HG03139 (cell line): ENCODE measurements around the gene GNG2.

Experiments used
- ATAC-seq: cut with Tn5 transposase; IDR thresholded peaks from one replicate; pipeline ENCODE4 v1.9.1; 2021; ENCODE audit not compliant: unreplicated experiment

Gene GNG2

DNA sequence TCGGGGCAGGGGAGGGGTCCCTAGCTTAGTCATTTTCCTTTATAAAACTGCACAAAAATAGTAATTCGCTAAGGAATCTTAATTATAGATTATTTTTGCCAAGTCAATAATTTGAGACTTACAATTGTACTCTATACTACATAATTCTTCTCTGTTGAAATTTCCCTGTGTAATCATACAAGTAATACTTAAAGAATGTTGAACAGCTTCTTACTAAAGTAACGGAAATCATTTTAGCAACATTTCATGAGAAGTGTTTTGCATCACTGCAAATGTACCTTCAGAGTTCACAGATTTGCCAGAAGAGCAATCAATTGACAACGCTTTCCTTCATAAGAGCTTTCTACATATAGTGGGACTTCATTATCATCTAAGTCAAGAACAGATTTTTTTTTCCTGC, 7.9 kb upstream of the GNG2 start:
- no peak for ATAC-seq

DNA sequence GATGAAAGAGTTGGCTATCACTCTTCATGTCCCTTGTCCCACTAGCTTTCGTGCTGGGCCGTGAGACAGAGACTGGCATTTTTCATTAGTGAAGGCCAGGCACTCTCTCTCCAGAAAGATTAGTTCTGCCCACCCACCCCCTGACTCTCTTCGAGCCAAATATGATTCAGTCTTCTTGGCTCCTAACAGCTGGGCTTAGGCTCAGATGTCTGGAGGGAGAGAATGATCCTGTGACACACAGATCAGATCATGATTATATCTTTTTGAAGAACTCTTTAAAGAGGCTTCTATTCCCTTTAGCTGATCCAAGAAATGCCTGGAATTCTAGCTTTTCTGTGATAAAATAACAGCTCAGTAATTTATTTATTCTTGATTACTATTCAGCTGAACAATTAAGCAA, 5.2 kb upstream of the GNG2 start:
- no peak for ATAC-seq

DNA sequence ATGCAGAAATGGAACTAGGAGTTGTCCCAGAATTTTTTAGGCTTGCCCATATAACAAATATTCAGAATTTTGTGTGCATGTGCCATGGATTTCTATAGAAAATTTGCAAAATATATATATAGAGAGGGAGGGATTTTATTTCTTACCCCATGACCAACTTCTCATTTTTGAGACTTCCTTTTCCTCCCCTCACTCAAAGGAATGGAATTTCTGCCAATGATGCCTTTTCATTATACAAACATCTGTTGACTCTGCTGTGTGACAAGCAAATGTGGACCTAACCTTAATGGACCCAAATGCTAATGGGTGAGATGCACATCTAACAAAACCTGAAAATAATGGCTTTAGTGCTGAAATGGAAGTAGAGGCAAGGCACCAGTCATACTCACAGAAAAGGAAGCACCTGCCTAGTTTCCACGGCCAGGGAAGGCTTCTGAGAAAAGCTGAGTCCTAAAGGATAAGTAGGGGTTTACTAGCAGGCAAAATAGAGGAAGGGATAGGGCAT, 3.6 kb upstream of the GNG2 start:
- ATAC-seq: no peak

DNA sequence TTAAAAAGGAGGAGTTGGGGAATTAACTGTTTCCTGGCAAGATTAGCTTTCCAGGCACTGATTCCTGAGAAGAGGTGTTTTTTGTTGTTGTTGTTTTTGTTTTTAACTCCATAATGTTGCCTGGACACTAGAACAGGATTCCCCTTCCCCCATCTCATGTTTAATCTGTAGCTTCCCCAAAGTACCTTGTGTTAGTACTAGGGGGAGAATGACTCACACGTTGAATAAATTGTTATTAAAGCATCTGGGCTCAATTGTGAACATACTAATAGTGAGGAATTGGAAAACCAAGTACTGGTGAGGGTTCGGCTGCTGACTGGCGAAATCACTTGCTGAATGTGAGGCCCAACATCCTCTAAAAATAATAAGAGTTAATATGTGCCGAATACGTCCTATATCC, 1.3 kb upstream of the GNG2 start:
- no peak for ATAC-seq

DNA sequence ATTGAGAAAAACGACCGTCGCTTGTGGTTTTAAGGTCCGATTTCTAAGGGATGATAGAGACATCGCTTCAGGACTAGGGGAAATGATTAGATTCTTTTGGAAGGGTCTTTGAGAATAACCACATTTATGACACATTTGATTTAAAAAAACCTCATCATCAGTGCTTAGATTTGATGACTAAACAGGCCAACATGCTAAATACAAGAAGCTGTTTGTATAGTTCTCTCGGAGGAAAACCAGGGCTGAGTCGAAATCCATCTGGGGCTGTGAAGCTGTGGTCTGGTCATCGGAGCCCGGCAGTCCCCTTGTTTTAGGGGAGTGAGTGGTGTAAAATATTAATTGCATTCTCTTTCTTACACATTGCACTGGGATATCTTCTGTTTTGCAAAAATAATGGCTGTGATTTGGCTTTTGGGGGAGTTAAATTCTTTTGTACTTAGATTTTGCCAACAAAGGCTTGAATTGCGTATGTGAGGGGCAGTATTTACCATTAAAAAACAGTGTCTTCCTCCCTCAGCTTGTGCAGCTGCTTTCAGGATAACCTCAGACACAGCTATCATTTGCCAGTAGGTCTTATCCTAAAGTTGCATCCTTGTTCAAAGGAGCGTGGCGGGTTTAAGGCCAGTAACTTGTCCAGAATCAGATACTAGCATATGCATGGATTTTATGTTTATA, 550 bp downstream of the GNG2 start:
- no peak for ATAC-seq

DNA sequence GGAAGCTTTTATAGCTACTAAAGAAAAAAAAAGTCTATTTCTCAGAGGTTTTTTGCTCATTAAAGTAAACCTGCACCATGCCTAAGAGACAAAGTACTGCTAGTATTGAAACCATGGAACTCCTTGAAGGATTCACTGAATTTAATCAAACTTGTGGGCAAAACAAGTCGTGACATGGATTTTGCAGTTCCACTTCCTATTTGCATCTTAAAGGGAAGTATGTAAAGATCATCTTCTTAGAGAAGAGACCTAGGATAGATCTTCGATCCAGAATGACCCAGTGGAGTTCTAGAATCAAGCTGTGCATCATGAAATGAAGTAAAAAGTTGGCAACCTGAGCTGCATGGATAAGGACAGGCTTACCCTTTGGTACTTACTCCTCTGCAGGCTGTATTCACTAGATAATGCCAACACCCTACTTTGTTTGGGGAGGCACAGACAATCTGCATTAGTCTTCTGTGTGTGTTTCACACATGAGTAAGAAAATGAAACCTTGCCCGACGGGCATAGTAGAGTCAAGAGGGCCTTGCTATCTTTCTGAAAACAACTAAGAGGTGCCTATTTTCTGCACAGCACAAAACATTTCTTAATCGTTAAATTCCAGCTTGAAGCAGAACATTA, 1.9 kb downstream of the GNG2 start:
- ATAC-seq: no peak

DNA sequence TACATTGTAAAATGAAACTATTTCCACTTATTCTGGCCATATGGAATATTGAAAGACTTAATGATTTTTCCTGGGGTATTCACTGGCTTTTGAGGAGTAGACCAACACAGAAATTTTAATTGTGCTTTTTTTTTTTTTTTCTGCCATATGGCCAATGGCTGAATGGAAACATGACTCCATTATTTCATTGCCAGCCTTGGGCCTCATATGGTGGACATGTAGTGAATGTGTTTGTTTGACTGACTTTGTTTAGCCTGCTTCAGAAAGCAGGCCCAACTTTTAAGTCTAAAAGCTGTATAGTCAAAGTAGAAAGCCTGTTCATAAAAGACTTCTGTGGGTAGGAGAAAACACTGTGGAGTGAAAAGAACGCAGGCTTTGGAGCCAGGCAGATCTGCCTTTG, 2.4 kb downstream of the GNG2 start:
- no peak for ATAC-seq

DNA sequence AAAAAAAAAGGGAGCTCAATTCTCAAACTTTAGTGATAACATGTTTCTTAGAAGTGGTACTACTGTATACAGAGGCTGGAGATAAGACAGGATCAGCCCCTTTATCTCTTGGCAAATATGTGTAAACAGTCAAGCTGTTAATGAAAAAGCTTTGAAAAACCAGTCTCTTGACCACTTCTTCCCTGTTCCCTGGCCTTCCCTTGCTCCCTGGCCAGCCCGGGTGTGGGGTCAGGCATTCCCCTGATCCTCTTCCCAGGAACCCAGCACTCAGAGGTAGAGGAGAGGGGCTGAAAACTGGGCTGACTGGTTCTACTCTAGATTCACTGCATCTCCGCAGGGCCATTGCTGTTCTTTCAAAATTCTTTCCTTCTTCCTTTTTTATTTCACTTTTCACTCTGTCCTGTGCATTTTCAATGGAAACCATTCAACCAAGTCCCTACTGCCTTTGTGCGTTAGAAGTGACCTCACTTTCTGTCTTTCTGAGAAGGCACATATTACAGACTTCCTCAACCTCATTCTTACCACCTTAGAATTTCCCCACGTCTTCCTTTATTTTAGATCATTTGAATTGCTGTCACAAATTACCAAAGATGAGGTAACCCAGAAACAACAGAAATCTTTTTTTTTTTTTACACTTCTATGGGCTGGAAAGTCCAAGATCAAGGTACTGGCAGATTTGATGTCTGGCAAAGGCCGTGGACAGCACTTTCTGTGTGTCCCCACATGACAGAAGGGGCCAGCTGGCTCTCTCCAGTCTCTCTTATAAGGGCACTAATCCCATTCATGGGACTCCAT, 5.7 kb downstream of the GNG2 start:
- no peak for ATAC-seq

DNA sequence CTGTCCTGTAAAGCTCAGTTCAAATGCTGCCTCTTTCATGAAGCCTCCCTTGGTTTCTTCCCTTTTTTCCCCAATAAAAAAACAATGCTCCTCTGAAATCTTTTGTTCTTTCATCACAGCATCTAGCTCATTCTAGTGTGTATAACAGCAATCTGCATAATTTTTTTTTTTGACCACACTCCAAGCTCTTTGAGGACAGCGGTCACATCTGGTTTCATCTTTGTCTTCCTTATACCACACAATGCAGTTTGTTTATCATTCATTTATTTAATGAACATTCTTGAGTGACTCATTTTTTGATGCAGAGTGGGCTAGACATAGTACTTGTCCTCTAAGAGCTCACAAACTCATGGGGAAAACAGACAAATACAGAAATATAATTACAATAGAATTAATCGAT, 7.3 kb downstream of the GNG2 start:
- ATAC-seq: no peak

DNA sequence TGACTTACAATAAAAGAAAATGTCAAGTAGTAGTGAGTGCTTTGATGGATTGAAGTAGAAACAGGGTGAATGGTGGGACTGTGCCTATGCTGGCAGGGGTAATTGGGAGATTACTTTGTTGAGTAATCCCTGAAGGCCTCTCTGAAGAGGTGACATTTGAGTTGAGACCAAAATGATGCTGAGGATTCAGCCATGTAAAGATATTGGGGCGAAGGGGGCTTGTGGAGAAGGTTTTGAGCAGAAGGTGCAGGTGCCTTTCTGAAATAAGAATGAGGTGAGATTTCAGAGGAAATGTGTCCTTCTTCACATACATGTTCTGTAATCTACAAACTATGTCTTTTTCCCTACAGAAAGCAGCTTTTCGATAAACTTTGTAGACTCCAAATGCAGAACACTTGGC, 8.0 kb downstream of the GNG2 start:
- no peak for ATAC-seq

DNA sequence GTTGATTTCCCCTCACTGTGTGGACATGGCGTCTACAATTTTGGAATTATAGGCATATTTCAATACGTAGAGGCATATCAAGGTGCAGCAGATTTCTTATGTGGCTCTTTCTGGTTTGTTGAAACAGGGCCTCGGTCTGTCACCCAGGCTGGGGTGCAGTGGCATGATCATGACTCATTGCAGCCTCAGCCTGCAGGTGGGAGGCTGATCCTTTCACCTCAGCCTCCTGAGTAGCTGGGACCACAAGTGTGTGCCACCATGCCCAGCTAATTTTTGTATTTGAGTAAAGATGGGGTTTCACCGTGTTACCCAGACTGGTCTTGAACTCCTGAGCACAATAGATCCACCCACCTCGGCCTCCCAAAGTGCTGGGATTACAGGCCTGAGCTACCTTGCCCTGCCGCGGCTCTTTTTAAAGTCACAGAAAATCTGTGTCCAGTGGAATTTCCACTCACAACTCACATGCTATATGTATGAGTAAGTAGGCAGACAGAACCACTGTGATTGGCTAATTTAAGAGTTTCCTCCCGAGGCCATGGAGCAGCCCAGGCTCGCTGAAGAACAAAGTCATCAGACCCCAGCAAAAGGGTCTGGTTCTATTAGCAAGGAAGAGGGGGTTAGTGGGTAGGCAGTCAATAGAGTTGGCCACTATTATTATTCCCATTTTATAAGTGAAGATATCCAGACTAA, 9.1 kb downstream of the GNG2 start:
- no peak for ATAC-seq

DNA sequence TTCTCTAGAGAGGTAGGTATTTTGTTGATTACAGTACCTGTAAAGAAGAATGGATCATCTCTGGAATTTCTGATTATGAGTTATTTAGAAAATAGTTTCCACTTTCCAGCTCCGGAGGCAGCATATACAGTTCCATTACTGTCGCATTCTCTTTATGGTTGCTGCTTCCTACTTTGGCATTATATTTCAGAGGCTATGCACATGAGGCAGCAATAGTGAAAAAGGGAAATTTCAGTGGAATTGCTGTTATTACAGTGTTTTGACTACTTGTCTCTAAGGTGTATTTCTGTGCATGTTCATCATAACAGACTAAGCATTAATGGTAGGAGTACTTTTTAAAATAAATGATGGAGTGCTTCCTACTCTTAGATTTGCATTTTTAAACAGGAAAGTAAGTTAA, 10.2 kb downstream of the GNG2 start:
- ATAC-seq: no peak

DNA sequence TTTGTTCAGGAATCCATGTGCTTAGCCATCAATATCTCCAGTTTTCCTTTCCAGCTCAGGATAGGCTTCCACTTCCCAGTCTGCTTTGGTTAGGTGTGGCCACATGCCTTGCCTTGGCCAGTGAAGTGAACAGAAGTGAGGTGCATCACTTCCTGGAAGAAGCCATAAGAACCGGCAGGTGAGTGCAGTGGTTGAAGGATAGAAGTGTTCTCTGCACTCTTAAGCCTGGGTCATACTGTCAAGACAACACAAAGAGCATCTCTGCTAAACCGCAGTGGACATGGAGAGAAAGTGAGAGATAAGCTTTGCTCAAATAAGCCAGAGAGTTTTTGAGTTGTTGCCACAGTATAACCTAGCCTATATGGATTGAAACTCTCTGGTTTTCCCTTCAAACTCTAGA, 11.4 kb downstream of the GNG2 start:
- ATAC-seq: no peak

DNA sequence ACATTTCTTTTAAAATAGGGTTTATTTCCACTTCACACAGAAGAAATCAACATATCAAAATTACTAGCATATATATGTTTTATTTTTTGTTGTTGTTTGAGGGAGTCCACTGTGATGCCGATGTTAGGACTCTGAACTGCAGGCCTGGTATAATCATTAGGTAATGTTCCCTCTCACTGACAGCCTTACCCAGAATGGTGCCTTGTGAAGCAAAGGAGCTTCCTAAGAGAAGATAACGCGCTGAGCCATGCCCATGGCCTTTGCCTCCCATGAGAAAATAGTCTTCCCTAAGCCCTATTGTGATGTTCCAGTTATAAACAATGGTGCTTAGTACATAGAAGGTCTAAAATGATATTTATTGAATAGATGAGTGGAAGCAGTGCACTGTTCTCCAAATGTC, 12.0 kb downstream of the GNG2 start:
- ATAC-seq: no peak

DNA sequence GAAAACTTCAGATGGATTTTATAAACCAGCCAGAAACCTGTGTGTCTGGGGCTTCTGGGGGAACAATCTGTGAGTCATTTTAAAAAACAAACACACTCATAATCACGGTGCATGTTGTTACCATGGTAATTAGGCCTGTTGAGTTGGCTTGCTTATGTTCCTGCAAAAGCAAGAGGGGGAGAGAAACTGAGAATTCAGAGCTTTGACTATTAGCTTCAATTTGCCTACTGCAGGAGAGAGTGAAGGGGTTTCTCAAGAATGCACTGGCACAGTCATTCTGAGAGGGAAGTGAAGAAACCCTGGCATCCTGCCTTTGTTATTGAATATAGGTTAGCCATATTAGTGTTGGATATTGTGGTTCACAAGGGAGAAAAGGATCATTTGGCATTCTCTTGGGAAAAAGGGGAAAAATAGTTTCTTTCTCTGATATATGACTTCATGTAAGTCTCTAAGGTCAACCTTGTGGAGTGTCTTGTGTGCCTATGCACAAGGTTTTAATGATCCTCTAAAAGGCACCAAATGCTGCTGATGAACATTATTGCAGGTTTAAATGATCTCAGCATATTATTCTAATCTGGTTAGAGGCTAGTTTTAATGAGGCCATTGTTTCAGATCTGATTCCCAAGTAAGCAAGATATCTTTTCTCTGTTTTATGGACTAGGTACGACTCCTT, 12.9 kb downstream of the GNG2 start:
- peak; percentile 82 for ATAC-seq

DNA sequence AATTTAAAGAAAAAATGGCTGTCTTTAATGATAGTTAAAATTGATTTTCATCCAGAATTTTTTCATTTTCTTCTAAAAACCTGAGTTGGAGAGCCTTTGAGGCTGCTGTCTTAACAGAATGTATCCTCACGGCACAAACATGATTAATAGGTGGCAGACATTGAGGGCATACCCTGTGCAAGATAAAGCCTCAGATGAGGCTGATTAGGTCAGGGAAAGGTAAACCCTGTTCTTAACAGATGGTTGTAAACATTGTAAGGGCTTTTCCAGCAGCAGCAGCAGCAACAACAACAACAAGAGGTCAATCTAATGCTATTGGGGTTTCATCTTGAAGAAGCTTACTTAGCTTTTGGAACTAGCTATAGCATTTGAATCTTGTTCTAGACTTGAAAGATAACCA, 17.4 kb downstream of the GNG2 start:
- no peak for ATAC-seq

DNA sequence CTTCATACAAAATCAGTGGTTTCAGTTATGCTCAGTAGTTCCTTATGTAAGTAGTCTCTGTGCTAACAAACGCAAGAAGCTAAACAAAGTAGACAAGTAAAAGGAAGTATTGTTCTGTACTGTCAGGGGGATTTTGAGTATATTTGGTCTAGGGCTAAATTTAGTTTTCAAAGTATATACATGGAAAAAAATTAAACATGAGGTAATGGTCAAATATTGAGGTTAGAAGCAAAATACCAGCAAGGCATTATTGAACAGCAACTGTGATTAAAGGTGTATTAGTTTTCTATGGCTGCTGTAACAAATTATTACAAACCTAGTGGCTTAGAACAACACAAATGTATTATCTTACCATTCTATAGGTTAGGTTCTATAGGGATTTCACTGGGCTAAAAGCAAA, 18.8 kb downstream of the GNG2 start:
- no peak for ATAC-seq

DNA sequence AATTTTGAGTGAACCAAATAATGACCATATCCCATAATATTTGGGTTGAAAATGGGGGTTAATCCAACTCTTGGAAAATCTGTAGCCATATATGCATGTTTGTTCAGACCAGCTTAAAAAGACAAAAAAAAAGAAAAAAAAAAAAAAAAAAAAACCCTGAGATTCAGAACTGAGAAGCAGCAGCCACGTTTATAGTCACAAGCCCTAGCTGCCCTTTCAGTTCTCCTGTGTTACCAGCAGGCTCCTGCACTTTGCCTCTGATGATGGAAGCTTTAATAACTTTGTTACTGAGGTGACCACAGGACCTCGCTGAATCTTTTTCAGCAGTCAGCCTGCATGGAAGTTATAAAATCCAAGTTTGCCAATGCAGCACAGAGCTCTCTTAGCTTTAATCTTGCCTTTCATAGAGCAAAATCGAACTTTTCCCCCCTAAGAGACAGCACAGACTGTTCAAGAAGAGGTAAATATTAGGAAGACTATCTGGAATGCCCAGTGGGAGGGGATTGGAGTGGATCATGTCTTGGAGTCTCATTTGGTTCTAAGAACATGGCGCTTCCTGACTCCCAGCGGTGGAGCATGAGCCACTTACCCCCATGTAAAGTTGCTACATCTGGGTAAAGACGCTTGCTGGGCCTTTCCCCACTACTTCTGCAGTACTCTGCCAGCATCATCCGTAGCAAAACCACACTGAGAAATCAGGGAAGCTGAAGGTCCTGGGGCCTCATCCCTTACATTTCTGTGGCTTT, 20.6 kb downstream of the GNG2 start:
- ATAC-seq: no peak

DNA sequence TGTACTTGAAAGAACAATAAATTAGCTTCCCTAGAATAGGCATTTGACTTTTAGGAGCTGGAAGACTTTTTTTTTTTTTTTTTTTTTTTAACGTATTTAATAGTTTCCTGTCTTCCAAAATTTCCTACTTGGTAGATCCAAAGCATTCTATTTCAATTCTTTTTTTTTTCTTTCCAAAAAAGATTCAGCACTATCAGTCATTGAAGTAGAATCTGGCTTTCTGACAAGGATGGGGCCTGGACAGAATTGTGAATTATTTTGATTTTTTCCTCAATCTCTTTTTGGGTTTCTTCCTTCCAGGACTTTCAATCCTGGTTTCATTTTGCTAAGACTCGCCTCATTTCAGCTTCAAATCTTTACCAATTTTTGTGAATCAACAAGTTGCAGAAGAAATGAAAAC, 21.2 kb downstream of the GNG2 start:
- ATAC-seq: no peak

DNA sequence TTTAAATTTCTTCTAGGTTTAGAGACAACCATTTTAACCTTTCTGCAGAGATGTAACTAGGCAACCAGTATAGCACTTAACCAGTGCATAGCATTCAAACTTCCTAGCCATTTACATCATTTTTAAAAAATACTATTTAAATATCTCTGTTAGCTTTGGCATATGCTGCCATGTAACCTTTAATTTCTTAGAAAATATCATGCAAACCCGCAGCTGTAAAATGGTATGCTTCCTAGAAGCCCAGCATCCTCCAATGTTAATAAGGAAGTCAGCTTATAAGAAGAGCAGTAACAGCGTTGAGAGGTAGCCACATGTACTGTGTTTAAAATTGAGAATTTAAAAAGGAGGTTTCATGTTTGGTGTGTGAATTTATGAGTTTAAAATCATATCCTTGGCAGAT, 22.8 kb downstream of the GNG2 start:
- no peak for ATAC-seq
